Right lobe of liver (tissue), 6 donors: ENCODE measurements around the gene ZFYVE9. TPM values are rescaled to one million over a fixed set of nuclear protein-coding genes. Genes with fewer than 3 reads are reported as not detected.

Experiments
- ATAC-seq, 4 donors: fragments of 200-7000 bp; cut with Tn5 transposase; one replicate each; pipeline ENCODE4 v1.9.1; 2020; ENCODE audit warnings: mild to moderate bottlenecking in 4 of 4, moderate library complexity in 4 of 4
- DNase-seq, 3 donors: peaks; one replicate each; pipeline ENCODE4 v3.0.0-alpha.2; 2020
- H3K27ac ChIP-seq, 3 donors: fragments of 200-600 bp; one replicate each; pipeline ENCODE4 v1.8.0; 2022
- H3K27me3 ChIP-seq, 2 donors: fragments of 200-600 bp; one replicate each; pipeline ENCODE4 v1.8.0; 2022
- H3K36me3 ChIP-seq, 4 donors: fragments of 200-600 bp; sonication (generic) in 1 of 4; one replicate each; pipeline versions ENCODE4 v1.5.1 to v1.8.0; 2017 to 2022; ENCODE audit warnings: control low read depth in 1 of 4
- H3K4me1 ChIP-seq, 4 donors: fragments of 200-600 bp; sonication (generic) in 1 of 4; one replicate each; pipeline versions ENCODE4 v1.5.1 to v1.8.0; 2017 to 2022; ENCODE audit warnings: control low read depth in 1 of 4
- H3K4me3 ChIP-seq, 3 donors: fragments of 200-600 bp; one replicate each; pipeline ENCODE4 v1.8.0; 2022
- H3K9me3 ChIP-seq, 4 donors: fragments of 200-600 bp; sonication (generic) in 1 of 4; one replicate each; pipeline versions ENCODE4 v1.5.1 to v1.8.0; 2017 to 2022; ENCODE audit warnings: control low read depth in 1 of 4
- CTCF ChIP-seq, 4 donors: fragments of 200-600 bp in 3 of 4; fragments of 450-650 bp in 1 of 4; IDR thresholded peaks; one replicate each; pipeline versions ENCODE4 v1.5.1 to v1.8.0; 2016 to 2022; ENCODE audit warnings: antibody characterized with exemption in 4 of 4, mild to moderate bottlenecking in 2 of 4
- POLR2A ChIP-seq: fragments of 450-650 bp; IDR thresholded peaks from one replicate; pipeline ENCODE4 v1.6.1; 2017; ENCODE audit warnings: antibody characterized with exemption, mild to moderate bottlenecking
- WGBS: methylation state at CpG from one replicate; pipeline ENCODE4 v1.1.6; 2018; ENCODE audit warnings: low coverage, low lambda C conversion rate; ENCODE audit not compliant: insufficient coverage; ENCODE audit errors: missing lambda C conversion rate; 5-methylcytosine and 5-hydroxymethylcytosine counted together
- intact Hi-C, 2 donors: fragments of 100-400 bp; cut with DNase I; formaldehyde crosslinking; loops; one replicate each; pipeline versions ENCODE4 v1.11.2 to v1.14.1; 2022
- total RNA-seq, 6 experiments: library from RNA; depleted of rRNA in 2 of 6; stranded (reverse); fragments of >200 nt in 2 of 6; fragmentation: NEBNext Ultra II Directional in 3 of 6; extraction: Animal tissue kit (Norgen Biotek cat#: 25700) in 3 of 6; gene quantifications; one replicate each; pipeline versions ENCODE4 v1.1.0 to v1.2.4, GENCODE V29; 2016 to 2023
- donor health status: DM: no; HTN: yes; CAD: no.
- donor health status: DM: no; HTN: no; CAD: no.
- donor health status: DM: no; HTN: no; CAD: no.
- donor health status: DM: no; HTN: yes; CAD: no.
- donor health status: DM: no; HTN: yes; CAD: no.

ZFYVE9 gene
- total RNA-seq, 6 experiments from 2014 or later, result 9.6 to 15.6 (median 12.3) TPM

DNA sequence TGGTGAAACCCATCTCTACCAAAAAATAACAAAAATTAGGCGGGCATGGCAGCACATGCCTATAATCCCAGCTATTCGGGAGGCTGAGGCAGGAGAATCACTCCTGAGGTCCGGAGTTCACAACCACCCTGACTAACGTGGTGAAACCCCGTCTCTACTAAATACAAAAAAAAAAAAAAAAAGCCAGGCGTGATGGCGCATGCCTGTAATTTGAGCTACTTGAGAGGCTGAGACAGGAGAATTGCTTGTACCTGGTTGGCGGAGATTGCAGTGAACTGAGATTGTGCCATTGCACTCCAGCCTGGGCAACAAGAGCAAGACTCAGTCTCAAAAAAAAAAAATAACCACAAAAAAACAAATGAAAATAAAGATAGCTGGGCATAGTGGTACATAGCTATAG is 181.8 kb downstream of the ZFYVE9 start:
- TF ChIP-seq POLR2A, result no peak
- no peak for TF ChIP-seq CTCF (IDR thresholded peaks at IDR 0.05)
- WGBS, result 93% methylated on average over 6 of the region's 8 CpGs
- H3K9me3 ChIP-seq, result no peaks in the 10 kb centered on the region
- ATAC-seq (no peak), DNase-seq (no peak)
- H3K4me3 ChIP-seq, result no peak overlapping the region
- H3K27ac ChIP-seq, result no peak overlapping the region
- intact Hi-C loops, result no loop called here
- H3K36me3 ChIP-seq, result no peaks in the 10 kb centered on the region
- H3K27me3 ChIP-seq, result no peaks in the 10 kb centered on the region
- H3K4me1 ChIP-seq, result no peaks in the 10 kb centered on the region

- Histone ChIP-seq H3K4me1 (no peaks in the 10 kb centered on the region), H3K4me3 (no peak overlapping the region), H3K27ac (no peak overlapping the region), H3K36me3 (no peaks in the 10 kb centered on the region), H3K27me3 (no peaks in the 10 kb centered on the region), H3K9me3 (no peaks in the 10 kb centered on the region)
- DNase-seq (no peak), ATAC-seq (no peak)
- TF ChIP-seq POLR2A (no peak), CTCF (IDR thresholded peaks at IDR 0.05) (no peak)
- 92% methylated on average over 5 of the region's 5 CpGs for WGBS
- intact Hi-C loops, result no loop called here
These were observed 183.9 kb downstream of the ZFYVE9 start for GRCh38 chr1:52325786-52326185.

- WGBS, result 90% methylated on average over 1 of the region's 1 CpG
- no peak overlapping the region for H3K27ac ChIP-seq
- intact Hi-C loops, result no loop called here
These were observed 186.7 kb downstream of the ZFYVE9 start for GRCh38 chr1:52328615-52329014.

DNA sequence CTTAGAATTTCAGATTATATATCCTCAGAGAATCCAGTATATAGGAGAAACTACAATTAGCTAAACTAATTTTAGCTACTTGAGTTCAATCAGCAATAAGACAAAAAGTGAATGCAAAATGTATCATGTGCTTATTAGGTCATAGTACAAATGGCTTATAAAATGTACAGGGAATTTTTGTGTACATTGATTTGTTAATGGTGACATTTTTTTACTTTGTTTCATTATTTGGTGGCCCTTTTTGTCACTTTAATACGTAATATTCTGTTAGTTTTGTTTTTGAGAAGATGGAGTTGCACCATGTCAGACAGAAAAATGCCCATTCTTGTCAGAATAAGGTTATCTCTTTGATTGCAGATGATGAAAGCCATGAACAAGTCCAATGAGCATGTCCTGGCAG is 190.5 kb downstream of the ZFYVE9 start:
- WGBS, result 90% methylated on average over 1 of the region's 1 CpG
- ATAC-seq, result no peak
- intact Hi-C loops, result no loop called here
- Histone ChIP-seq H3K36me3 (peaks cover 0 to 7% (median 0%) of the 10 kb centered on the region in 4 donors), H3K27ac (no peak overlapping the region), H3K4me3 (no peak overlapping the region), H3K4me1 (no peaks in the 10 kb centered on the region), H3K27me3 (no peaks in the 10 kb centered on the region), H3K9me3 (no peaks in the 10 kb centered on the region)
- no peak for DNase-seq
- TF ChIP-seq CTCF (IDR thresholded peaks at IDR 0.05), result no peak

More at GRCh38 chr1:52328615-52329014, 186.7 kb downstream of the ZFYVE9 start:
- H3K27me3 ChIP-seq, result no peaks in the 10 kb centered on the region
- H3K4me1 ChIP-seq, result no peaks in the 10 kb centered on the region
- no peak for DNase-seq
- H3K36me3 ChIP-seq, result no peaks in the 10 kb centered on the region
- H3K9me3 ChIP-seq, result no peaks in the 10 kb centered on the region
- no peak for TF ChIP-seq CTCF (IDR thresholded peaks at IDR 0.05)
- no peak for TF ChIP-seq POLR2A
- ATAC-seq, result peak in 1 of 4 donors; percentile 55
- no peak overlapping the region for H3K4me3 ChIP-seq
